ENCODE results near the gene TAPT1. TPM values are rescaled to one million over a fixed set of nuclear protein-coding genes. Genes with fewer than 3 reads are reported as not detected.

The TAPT1 gene
- total RNA-seq, 1 donor from 2014 or later = 33.5 TPM

Other genes starting within 250 kb of the TAPT1 start
- 61.6 and 98.4 TPM in 2 replicates for gene PROM1, start 142.4 kb downstream of the TAPT1 start, total RNA-seq

Measured in renal cortical epithelial cell (primary cell).